ENCODE measurements around the gene APOBEC3H.
A peak's percentile ranks its signal among the peaks of the same experiment; 100 is the strongest.

APOBEC3H gene

DNA sequence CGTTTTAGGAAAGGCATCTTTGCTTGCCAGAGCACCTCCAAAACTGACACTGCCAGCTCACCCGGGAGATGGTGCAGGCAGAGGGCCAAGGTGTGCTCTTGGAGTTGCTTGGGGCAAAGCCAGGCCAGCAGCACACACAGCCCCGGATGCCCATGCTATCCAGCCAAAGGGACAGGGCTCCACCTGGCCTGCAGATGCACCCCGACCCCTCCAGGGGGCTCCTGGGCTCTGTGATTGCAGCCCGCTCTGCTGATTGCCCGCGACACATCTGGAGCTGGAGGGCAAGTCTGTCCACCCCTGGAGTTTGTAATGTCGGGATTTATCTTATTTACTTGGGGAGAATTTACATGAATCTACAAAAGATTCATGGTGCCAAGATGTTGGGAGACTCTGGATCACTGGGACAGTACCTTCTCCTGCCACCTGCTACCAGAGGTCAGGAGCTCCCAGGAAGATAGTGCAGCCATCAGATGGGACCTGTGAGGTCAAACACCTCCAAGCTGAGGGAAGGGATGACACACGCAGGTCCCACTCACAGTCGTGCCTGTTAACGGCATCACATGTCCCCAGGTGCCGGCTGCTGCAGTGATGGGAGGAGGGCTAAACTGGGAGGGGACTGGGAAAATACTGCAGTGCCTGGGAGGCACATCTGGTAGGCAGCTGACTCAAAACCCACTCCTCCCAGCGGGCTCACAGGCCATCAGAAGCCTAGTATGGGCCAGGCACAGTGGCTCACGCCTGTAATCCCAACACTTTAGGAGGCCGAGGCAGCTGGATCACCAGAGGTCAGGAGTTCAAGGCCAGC lies 38.2 kb downstream of the APOBEC3H start:
- DNase-seq (ENCODE audit: low read depth in 2 of 2) = no peak

GRCh38 chr22:39136317-39136716 lies 39.3 kb downstream of the APOBEC3H start:
- DNase-seq (ENCODE audit: low read depth in 2 of 2) = no peak

DNA sequence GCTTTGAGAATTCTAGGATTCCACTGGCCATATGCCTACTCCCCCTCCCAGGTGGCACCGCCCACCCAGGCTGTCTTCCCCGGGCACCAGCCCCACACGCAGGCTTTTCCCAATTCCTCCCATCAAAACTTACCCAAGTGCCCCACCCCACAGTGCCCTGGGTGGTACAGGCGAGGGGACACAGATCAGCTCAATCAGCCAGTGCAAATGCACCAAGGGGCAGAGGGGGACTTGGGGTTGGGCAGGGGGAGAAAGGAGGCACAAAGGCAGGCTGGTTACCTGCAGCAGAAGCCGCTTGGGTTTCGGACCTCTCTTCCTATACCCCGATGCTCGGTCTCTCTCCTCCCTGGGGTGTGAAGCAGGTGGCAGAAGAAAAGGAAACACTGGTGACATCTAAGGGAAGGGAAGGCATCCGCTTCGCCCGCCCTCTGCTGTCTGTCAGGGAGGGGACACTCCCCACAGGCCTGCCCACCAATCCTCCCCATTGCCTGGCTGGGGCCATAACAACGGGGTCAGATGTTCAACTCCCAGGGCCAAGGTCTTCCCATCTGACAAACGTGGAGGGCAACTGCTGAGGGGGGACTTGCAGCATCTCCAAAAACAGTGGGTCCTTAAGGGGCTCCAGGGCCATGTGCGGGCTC lies 41.4 kb downstream of the APOBEC3H start:
- DNase-seq (ENCODE audit: low read depth in 2 of 2) = no peak

DNA sequence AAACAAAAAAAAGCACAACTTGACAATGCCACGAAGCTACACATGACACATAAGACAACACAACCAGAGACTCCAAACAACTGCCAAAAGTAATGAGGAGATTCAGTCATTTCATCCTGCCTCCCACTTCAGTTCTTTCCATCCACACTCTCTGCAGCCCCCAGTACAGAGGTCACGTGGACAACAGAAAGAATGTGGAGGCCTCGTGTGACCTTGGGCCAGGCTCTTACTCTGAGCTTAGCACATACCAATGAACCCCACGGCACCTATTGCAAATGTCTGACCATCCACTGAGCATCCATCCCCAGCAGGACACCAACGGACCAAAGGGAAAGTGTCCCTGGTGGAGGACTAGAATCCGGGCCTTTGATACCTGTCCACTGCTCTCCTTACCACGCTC lies 42.9 kb downstream of the APOBEC3H start:
- no peak for DNase-seq (ENCODE audit: low read depth in 2 of 2)

DNA sequence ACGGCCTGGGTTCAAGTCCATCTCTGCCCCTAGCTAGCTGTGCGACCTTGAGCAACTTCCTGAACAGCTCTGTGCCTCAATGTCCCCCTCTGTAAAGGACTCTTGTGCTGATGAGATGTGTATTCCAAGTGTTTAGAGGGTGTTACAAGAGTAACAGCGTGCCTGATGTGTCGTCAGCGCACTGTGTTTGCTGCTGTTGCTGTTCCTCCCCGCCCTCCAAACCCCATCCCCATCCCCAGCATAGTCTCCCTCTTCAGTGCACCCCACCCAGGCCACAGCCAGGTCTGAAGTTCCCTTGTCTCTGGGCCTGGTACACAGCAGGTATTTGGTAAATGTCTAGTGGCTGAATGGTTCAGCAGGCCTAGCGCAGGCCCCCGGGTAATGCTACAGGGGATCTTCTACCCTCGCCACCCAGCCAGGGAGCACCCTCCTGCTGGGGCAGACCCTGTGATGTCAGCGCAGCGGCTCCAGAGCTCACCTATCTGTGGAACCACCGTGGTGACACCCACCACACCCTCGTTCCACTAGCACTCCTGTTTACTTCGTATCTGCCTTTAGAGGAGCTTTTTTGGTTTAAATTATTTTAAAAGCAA lies 45.1 kb downstream of the APOBEC3H start:
- no peak for DNase-seq (ENCODE audit: low read depth in 2 of 2)

GRCh38 chr22:39144101-39144767 lies 47.2 kb downstream of the APOBEC3H start:
- DNase-seq (ENCODE audit: low read depth in 2 of 2) = no peak

DNA sequence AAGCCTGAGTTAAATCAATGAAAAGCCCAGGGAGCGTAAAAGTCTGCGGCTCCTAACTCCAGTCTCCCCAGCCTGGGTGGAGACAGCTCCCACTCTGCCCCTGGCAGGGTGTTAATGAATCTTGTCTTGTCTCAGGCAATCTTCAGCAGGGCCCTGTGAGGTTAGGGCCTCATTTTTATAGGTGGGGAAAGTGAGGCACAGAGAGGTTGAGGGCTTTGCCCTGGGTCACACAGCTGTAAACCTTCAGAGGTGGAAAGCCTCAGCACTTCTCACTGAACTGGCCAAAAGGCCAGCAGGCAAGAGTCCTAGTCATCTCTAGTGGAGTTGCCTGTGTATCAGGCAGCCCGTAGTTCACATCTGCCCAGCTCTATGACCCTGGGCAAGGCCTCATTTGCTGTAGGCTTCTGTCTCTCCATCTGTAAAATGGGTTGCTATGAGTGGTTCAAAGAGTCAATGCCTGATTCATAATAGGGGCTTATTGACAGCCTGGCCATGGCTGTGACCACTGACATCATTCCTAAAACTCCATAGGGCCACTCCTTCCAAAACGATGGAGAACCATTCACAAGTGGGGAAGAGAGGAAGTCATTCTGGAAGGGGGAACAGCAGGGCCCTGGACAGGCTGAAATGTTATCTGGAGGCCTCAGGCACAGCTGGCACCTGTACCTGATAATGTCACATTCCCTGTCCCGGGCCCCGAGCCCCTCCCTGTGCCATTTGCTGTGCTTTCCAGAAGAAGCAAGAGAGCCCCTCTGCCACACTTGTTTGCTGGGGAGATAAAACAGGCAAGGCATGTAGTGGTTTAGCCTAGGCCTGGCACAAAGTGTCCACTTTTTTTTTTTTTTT lies 49.4 kb downstream of the APOBEC3H start:
- no peak for DNase-seq (ENCODE audit: low read depth in 2 of 2)

DNA sequence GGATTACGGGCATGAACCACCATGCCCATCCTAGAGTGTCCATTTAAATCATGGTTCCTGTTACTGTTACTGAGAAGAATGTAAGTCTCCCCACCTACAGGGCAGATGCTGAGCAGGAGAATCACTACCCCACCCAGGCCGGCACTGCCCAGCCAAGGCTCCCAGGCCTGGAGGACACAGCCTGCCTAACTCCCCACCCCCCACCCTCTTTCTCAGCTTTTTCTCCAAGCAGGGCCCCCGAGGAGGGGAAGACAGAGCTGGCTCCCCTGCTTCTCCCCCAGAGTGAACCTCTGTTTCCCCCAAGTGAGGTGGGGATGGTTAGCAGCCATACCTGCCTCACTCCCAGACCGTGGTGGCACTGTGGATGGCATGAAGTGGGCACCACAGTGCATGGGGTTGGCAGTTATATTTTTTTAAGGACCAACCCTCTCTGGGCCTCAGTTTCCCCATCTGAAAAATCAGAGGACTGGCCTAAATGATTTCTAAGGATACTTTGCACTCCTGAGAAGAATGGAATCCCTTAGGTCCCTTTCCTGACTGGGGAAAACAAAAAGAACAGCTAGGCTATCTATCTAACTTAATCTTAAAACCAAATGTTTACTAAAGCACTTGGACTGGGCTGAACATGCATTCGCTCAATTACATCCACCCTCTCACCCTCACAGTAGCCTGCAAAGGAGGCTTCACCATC lies 50.4 kb downstream of the APOBEC3H start:
- no peak for DNase-seq (ENCODE audit: low read depth in 2 of 2)

DNA sequence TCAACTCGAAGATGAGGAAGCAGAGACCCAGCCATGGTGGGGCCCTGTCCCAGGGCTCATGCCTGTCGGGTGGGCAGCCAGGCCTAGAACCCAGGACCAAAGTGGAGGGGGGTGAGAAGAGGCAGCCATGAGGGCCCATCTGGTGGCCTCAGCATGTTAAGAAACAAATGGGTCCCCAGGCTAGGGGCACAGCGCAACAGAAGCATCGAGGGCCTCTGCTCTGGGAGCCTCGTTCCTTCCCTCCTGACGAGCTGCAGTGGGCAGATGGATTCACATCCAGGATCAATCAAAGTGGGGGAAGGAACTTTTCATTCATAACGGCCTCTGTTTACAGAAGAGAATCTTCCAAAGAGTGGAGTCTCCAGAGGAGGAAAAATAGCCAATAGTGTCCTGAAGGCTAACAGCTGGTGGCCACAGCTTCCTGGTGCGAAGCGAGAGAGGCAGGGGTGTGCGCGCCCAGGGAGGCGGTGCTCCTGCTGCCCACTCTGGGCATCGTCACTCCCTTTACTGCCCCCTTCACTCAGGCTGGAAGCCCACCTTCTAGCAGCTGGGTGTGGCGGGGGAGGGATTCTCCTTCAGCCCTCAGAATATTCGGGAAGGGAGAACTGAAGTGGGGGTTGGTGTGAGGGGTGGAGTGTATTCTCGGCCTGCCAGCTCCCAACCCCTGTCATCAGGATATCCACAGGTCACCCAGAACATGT lies 51.1 kb downstream of the APOBEC3H start:
- no peak for DNase-seq (ENCODE audit: low read depth in 2 of 2)

GRCh38 chr22:39148727-39149535 lies 51.9 kb downstream of the APOBEC3H start:
- no peak for DNase-seq (ENCODE audit: low read depth in 2 of 2)

GRCh38 chr22:39149915-39150847 lies 53.1 kb downstream of the APOBEC3H start:
- no peak for DNase-seq (ENCODE audit: low read depth in 2 of 2)

DNA sequence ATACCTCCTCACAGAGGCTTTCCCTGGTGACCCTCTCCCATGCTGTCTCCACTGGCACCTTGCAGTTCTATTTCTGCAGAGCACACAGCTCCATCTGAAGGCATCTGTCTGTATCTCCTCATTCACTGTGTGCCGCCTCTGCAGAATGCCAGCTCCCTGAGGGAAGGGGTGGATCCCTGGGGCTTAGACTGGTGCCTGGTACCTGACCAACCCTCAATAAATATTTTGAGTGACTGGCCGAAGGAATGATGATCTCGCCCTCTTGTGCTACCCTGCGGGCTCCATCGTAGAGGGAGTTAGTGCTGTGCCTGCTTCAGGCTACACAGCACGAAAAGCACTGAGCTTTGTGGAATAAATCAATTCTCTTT lies 53.8 kb downstream of the APOBEC3H start:
- no peak for DNase-seq (ENCODE audit: low read depth in 2 of 2)

- no peak for DNase-seq (ENCODE audit: low read depth in 2 of 2)
These were observed 54.4 kb downstream of the APOBEC3H start for GRCh38 chr22:39151329-39151975.

DNA sequence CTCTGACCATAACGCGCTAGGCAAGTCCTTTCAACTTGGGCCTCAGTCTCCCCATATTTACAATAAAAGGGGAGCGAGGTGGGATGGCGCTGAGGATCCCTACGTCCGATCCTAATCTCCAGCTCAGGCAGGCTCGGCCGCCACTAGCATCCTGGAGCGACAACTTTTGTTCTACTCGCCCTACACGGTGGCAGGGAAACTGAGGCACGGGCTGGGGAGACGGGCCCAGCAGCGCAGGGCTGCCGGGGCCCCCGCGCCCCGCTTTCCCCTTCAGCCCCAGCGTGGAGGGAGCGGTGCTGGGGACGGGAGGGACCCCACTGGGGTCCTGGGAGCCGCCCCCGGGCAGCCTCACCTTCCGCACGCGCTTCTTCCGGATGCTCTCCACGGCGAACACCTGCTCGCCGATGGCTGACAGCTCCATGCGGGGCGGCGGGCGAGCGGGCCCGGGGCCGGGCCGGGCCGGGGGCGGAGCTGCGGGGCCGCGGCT lies 55.0 kb downstream of the APOBEC3H start:
- DNase-seq (ENCODE audit: low read depth in 2 of 2) = no peak

DNA sequence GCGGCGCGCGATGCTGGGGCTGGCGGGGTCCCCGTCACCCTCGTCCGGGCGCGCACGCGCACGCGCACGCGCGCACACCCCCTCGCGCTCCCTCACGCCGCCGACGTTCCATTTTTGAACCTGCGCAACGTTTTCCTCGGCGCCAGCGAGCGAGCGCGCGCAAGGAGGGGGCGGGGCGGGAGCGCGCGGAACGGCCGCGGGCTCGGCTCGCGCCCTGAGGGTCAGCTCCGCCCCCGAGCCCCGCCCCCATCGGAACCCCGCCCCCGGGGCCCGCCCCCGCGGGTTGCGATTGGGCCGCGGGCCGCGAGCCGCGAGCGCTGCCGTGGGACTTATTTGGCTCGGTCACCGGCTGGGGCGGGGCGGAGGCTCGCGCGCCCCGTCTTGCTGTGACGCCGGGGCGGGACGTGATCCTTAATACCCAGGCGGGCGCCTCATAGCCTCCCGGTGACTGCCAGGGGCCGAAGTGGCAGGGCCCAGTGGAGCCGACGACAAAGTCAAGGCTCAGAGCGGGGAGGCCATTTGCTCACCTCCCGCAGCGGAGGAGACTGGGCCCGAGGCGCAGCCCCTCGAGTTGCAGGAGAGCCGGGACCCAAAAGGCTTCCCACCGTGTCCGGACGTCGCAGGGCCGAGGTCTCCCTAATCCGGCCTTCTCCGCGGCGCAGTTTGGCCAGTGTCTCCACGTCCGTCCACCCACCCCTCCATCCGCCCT lies 55.6 kb downstream of the APOBEC3H start, which contains the start of gene CBX7:
TSS of gene CBX7 (minus strand) at position 170 of the 709 bp plus-strand sequence. CDS start 236 bp downstream, outside the sequence.
- peak; percentile 57 to 62 for DNase-seq (ENCODE audit: low read depth in 2 of 2)

GRCh38 chr22:39153220-39153717 lies 56.2 kb downstream of the APOBEC3H start:
- no peak for DNase-seq (ENCODE audit: low read depth in 2 of 2)

Data from fibroblast of skin of left quadriceps (primary cell).